Neural progenitor cell (in vitro differentiated cells): ENCODE measurements around the gene ADGRA1. TPM values are rescaled to one million over a fixed set of nuclear protein-coding genes. Genes with fewer than 3 reads are reported as not detected.
A peak's percentile ranks its signal among the peaks of the same experiment; 100 is the strongest.
"Not testable (repeated sequence)": the region's sequence is repeated elsewhere in the genome, so short reads cannot be mapped to it uniquely, and the experiment has no call there.

Experiments used
- DNase-seq: peaks from one replicate; pipeline ENCODE4 v3.0.0-alpha.2; 2016; ENCODE audit warnings: low spot score
- H2AFZ ChIP-seq: fragments of 200-600 bp; sonication (generic); replicated peaks from 2 replicates; pipeline ENCODE4 v1.6.1; 2016; ENCODE audit warnings: antibody characterized with exemption
- H3F3A ChIP-seq: fragments of 200-600 bp; sonication (generic); 2 replicates; pipeline ENCODE4 v1.6.1; 2016; ENCODE audit warnings: antibody characterized with exemption, low read depth
- H3K27ac ChIP-seq: fragments of 200-600 bp; sonication (generic); 2 replicates; pipeline ENCODE4 v1.5.1; 2016; ENCODE audit warnings: mild to moderate bottlenecking
- H3K27me3 ChIP-seq: fragments of 200-600 bp; sonication (generic); 2 replicates; pipeline ENCODE4 v1.6.1; 2016; ENCODE audit warnings: mild to moderate bottlenecking, moderate library complexity
- H3K36me3 ChIP-seq: fragments of 200-600 bp; sonication (generic); 2 replicates; pipeline ENCODE4 v1.5.1; 2016
- H3K4me1 ChIP-seq: fragments of 200-600 bp; sonication (generic); 2 replicates; pipeline ENCODE4 v1.6.1; 2016; ENCODE audit warnings: mixed run types
- H3K4me2 ChIP-seq: fragments of 200-600 bp; sonication (generic); 2 replicates; pipeline ENCODE4 v1.6.1; 2016
- H3K4me3 ChIP-seq: fragments of 200-600 bp; sonication (generic); 2 replicates; pipeline ENCODE4 v1.5.1; 2016
- H3K79me2 ChIP-seq: fragments of 200-600 bp; sonication (generic); 2 replicates; pipeline ENCODE4 v1.6.1; 2016; ENCODE audit warnings: low read depth
- H3K9ac ChIP-seq: fragments of 200-600 bp; sonication (generic); 2 replicates; pipeline ENCODE4 v1.6.1; 2016
- H3K9me3 ChIP-seq: fragments of 200-600 bp; sonication (generic); 2 replicates; pipeline ENCODE4 v1.5.1; 2016; ENCODE audit warnings: low read depth
- H4K20me1 ChIP-seq: fragments of 200-600 bp; sonication (generic); 2 replicates; pipeline ENCODE4 v1.6.1; 2016; ENCODE audit warnings: low read depth
- H3K27ac Mint-ChIP-seq: 3 replicates; pipeline ENCODE4 v1.8.0; 2021; ENCODE audit warnings: mixed read lengths
- H3K27me3 Mint-ChIP-seq: 2 replicates; pipeline ENCODE4 v1.8.0; 2022; ENCODE audit warnings: low read depth, mild to moderate bottlenecking, inconsistent platforms, moderate library complexity, mixed read lengths; ENCODE audit not compliant: insufficient read depth
- H3K36me3 Mint-ChIP-seq: 3 replicates; pipeline ENCODE4 v1.8.0; 2021; ENCODE audit warnings: mixed read lengths
- H3K4me1 Mint-ChIP-seq: 3 replicates; pipeline ENCODE4 v1.8.0; 2021; ENCODE audit warnings: mixed read lengths
- H3K4me3 Mint-ChIP-seq: 3 replicates; pipeline ENCODE4 v1.8.0; 2021; ENCODE audit warnings: mild to moderate bottlenecking, moderate library complexity, mixed read lengths
- H3K9me3 Mint-ChIP-seq: 3 replicates; pipeline ENCODE4 v1.8.0; 2020; ENCODE audit warnings: mixed read lengths
- EZH2 ChIP-seq: fragments of 200-600 bp; sonication (generic); IDR thresholded peaks from 2 replicates; pipeline ENCODE4 v1.6.1; 2017; ENCODE audit warnings: antibody characterized with exemption, mild to moderate bottlenecking, moderate library complexity
- EZH2phosphoT487 ChIP-seq: fragments of 200-600 bp; sonication (generic); IDR thresholded peaks from 2 replicates; pipeline ENCODE4 v1.6.1; 2017; ENCODE audit warnings: antibody characterized with exemption
- total RNA-seq: library from RNA; depleted of rRNA; stranded (reverse); fragments of >200 nt; gene quantifications from 2 replicates; pipeline ENCODE4 v1.2.3, GENCODE V29; 2015; ENCODE audit warnings: low replicate concordance
- TF ChIP-seq, protein P1 (sequence below): fragments of 200-600 bp; sonication (generic); IDR thresholded peaks from 2 replicates; pipeline ENCODE4 v1.5.1; 2017; ENCODE audit warnings: antibody characterized with exemption, mild to moderate bottlenecking

The ADGRA1 gene
- total RNA-seq, 1 donor from 2014 or later: not detected

DNA sequence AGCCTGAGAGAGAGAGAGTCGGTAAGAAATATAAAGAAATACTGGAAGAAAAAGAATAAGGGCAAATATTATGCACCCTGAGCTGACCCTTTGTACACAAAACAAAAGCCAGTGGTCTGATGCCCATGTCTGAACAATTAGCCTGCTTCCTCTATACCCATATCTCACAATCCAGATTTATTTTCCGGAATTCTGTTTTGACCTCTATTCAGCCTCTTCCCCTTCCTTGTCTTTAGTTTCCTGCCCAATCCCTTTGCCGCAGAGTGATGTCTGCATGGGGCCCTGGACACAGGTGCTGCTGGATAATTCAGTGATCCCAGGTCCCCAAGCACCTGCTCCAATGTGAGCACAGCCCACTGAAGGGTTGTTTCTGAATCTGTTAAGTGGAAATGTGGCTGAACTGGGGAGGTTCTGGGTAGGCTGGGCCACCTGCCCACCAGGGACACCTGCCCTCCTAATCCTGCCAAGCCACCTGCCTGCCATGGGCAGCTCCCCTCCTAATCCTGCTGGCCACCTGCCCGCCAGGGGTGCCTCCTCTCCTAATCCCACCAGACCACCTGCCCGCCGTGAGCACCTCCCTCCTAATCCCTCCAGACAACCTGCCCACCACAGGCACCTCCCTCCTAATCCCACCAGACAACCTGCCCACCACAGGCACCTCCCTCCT, 23.0 kb downstream of the ADGRA1 start:
- no peak overlapping the region for H3K4me3 Mint-ChIP-seq
- Histone ChIP-seq H3K36me3 (no peaks in the 10 kb centered on the region), H3K9me3 (peaks cover 10% of the 10 kb centered on the region), H3K4me1 (no peaks in the 10 kb centered on the region), H3K9ac (no peak overlapping the region), H3K79me2 (no peaks in the 10 kb centered on the region), H3K27me3 (no peaks in the 10 kb centered on the region), H3K27ac (no peak overlapping the region), H3F3A (no peaks in the 10 kb centered on the region), H3K4me2 (no peak overlapping the region), H2AFZ (no peak overlapping the region), H4K20me1 (no peaks in the 10 kb centered on the region), H3K4me3 (no peak overlapping the region)
- H3K27me3 Mint-ChIP-seq: peaks cover 16% of the 10 kb centered on the region
- TF ChIP-seq, protein P1, sequence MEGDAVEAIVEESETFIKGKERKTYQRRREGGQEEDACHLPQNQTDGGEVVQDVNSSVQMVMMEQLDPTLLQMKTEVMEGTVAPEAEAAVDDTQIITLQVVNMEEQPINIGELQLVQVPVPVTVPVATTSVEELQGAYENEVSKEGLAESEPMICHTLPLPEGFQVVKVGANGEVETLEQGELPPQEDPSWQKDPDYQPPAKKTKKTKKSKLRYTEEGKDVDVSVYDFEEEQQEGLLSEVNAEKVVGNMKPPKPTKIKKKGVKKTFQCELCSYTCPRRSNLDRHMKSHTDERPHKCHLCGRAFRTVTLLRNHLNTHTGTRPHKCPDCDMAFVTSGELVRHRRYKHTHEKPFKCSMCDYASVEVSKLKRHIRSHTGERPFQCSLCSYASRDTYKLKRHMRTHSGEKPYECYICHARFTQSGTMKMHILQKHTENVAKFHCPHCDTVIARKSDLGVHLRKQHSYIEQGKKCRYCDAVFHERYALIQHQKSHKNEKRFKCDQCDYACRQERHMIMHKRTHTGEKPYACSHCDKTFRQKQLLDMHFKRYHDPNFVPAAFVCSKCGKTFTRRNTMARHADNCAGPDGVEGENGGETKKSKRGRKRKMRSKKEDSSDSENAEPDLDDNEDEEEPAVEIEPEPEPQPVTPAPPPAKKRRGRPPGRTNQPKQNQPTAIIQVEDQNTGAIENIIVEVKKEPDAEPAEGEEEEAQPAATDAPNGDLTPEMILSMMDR: no peak
- TF ChIP-seq EZH2phosphoT487: no peak
- TF ChIP-seq EZH2: no peak
- no peak overlapping the region for H3K27ac Mint-ChIP-seq
- peaks cover 43% of the 10 kb centered on the region for H3K9me3 Mint-ChIP-seq
- DNase-seq: no peak
- H3K4me1 Mint-ChIP-seq: no peaks in the 10 kb centered on the region
- H3K36me3 Mint-ChIP-seq: peaks cover 9% of the 10 kb centered on the region

DNA sequence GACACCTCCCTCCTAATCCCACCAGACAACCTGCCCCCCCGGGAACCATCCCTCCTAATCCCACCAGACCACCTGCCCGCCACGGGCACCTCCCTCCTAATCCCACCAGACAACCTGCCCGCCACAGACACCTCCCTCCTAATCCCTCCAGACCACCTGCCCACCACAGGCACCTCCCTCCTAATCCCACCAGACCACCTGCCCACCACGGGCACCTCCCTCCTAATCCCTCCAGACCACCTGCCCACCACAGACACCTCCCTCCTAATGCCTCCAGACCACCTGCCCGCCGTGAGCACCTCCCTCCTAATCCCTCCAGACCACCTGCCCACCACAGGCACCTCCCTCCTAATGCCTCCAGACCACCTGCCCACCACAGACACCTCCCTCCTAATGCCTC, 23.9 kb downstream of the ADGRA1 start:
- H4K20me1 ChIP-seq, H3K36me3 ChIP-seq, H3K4me3 ChIP-seq, H3K79me2 ChIP-seq, H3K9ac ChIP-seq, H3K27me3 ChIP-seq, H3K4me2 ChIP-seq, H3K27ac Mint-ChIP-seq, H3K4me1 Mint-ChIP-seq, H3F3A ChIP-seq, H3K27ac ChIP-seq, H3K4me3 Mint-ChIP-seq, H2AFZ ChIP-seq, H3K4me1 ChIP-seq, DNase-seq, H3K36me3 Mint-ChIP-seq: not testable (repeated sequence)
- Mint-ChIP-seq H3K9me3 (peaks cover 43% of the 10 kb centered on the region), H3K27me3 (peaks cover 16% of the 10 kb centered on the region)
- peaks cover 10% of the 10 kb centered on the region for H3K9me3 ChIP-seq

DNA sequence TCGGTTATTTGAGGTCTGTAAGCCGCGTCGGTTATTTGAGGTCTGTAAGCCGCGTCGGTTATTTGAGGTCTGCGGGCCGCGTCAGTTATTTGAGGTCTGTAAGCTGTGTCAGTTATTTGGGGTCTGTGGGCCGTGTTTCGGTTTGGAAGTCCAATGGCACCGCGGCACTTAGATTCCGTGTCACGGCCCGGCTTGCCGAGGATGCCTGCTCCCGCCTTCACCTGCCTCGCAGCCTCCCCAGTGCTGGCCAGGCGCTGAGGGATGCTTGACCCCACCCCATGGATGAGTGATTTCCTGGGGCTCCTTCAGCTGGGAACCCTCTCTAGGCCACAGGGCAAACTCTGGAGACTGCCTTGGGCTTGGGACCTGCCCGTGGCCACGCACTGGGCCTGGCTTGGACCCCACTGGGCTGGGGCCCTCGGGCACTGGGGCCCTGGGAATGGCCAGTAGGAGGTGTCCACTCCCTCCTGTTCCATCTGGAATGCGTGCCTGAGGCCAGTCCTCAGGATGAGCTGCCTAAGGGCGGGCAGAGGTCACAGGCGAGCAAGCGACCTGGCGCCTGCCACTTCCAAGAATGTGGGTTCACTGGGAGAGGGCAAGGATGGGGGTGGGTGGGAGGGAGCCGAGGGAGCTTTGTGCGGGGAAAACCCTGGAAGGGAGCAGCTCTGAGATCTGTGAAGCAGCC, 25.6 kb downstream of the ADGRA1 start:
- Histone ChIP-seq H3K4me1 (no peaks in the 10 kb centered on the region), H3K27ac (no peak overlapping the region), H3F3A (no peaks in the 10 kb centered on the region), H3K36me3 (no peaks in the 10 kb centered on the region), H3K9ac (no peak overlapping the region), H3K79me2 (no peaks in the 10 kb centered on the region), H2AFZ (no peak overlapping the region), H3K4me3 (no peak overlapping the region), H3K9me3 (no peaks in the 10 kb centered on the region), H4K20me1 (no peaks in the 10 kb centered on the region), H3K27me3 (no peaks in the 10 kb centered on the region), H3K4me2 (no peak overlapping the region)
- DNase-seq: no peak
- Mint-ChIP-seq H3K4me3 (no peak overlapping the region), H3K4me1 (no peaks in the 10 kb centered on the region), H3K9me3 (peaks cover 31% of the 10 kb centered on the region), H3K27ac (peak overlapping the region; percentile 91), H3K36me3 (peaks cover 5% of the 10 kb centered on the region), H3K27me3 (peaks cover 15% of the 10 kb centered on the region)
- no peak for TF ChIP-seq EZH2
- TF ChIP-seq, protein P1: no peak
- no peak for TF ChIP-seq EZH2phosphoT487

DNA sequence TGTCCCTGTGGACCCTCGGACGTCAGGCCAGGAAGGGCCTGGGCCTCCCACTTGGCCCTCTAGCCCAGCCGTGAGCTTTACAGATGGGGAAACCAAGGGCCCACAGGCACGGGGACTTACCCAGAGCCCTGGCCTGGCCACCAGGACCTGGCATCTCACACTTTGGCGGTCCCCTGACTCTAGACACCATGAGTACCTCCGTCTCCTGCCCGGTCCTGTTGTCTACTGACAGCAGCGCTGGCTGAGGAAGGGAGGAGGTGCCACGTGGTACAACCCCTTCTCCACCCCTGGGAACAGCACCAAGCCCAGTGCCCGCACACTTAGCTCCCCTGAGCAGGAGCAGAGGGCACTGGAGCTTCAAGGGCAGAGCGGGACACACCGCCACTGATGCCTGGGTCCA, 26.1 kb downstream of the ADGRA1 start:
- H3K4me1 Mint-ChIP-seq: no peaks in the 10 kb centered on the region
- no peaks in the 10 kb centered on the region for H3K79me2 ChIP-seq
- no peaks in the 10 kb centered on the region for H3K27me3 ChIP-seq
- peaks cover 32% of the 10 kb centered on the region for H3K9me3 Mint-ChIP-seq
- H3K27ac ChIP-seq: no peak overlapping the region
- H3K4me2 ChIP-seq: no peak overlapping the region
- no peaks in the 10 kb centered on the region for H3K36me3 ChIP-seq
- peaks cover 19% of the 10 kb centered on the region for H3K27me3 Mint-ChIP-seq
- H3K36me3 Mint-ChIP-seq: peaks cover 5% of the 10 kb centered on the region
- no peak overlapping the region for H3K4me3 Mint-ChIP-seq
- no peaks in the 10 kb centered on the region for H3K4me1 ChIP-seq
- no peaks in the 10 kb centered on the region for H3K9me3 ChIP-seq
- TF ChIP-seq EZH2phosphoT487: no peak
- TF ChIP-seq EZH2: no peak
- TF ChIP-seq, protein P1: no peak
- no peaks in the 10 kb centered on the region for H4K20me1 ChIP-seq
- no peak for DNase-seq
- H3K9ac ChIP-seq: no peak overlapping the region
- no peaks in the 10 kb centered on the region for H3F3A ChIP-seq
- no peak overlapping the region for H3K27ac Mint-ChIP-seq
- H2AFZ ChIP-seq: no peak overlapping the region
- no peak overlapping the region for H3K4me3 ChIP-seq
